ENCODE results near the gene PHKG2.
A peak's percentile ranks its signal among the peaks of the same experiment; 100 is the strongest.

The PHKG2 gene

GRCh38 chr16:30728321-30728720 lies 19.9 kb upstream of the PHKG2 start:
- no peak for DNase-seq (ENCODE audit: low read depth in 2 of 2)

GRCh38 chr16:30728899-30729672 lies 19.1 kb upstream of the PHKG2 start:
- DNase-seq (ENCODE audit: low read depth in 2 of 2), result no peak

GRCh38 chr16:30731411-30731810 lies 16.8 kb upstream of the PHKG2 start:
- DNase-seq (ENCODE audit: low read depth in 2 of 2), result no peak

DNA sequence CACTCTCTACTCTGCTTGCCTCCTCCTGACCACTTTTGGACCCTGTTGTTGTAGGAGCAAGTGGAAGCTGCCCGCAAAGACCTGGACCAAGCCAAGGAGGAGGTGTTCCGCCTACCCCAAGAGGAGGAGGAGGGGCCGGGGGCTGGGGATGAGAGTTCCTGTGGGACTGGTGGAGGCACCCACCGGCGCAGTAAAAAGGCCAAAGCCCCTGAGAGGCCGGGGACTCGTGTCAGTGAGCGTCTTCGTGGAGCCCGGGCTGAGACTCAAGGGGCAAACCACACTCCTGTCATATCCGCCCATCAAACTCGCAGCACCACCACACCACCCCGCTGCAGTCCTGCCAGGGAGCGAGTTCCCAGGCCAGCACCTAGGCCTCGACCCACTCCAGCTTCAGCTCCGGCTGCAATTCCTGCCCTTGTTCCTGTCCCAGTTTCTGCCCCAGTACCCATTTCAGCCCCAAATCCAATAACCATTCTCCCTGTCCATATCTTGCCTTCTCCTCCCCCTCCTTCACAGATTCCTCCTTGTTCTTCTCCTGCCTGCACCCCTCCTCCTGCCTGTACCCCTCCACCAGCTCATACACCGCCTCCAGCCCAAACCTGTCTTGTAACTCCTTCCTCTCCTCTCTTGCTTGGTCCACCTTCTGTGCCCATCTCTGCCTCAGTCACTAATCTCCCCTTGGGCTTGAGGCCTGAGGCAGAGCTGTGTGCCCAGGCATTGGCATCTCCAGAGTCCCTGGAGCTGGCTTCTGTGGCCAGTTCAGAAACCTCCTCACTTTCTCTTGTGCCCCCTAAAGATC lies 11.0 kb upstream of the PHKG2 start:
- no peak for DNase-seq (ENCODE audit: low read depth in 2 of 2)

GRCh38 chr16:30737794-30738648 lies 10.2 kb upstream of the PHKG2 start:
- no peak for DNase-seq (ENCODE audit: low read depth in 2 of 2)

- no peak for DNase-seq (ENCODE audit: low read depth in 2 of 2)
Observed at GRCh38 chr16:30738984-30739951, 9.0 kb upstream of the PHKG2 start.

GRCh38 chr16:30740364-30741251 lies 7.6 kb upstream of the PHKG2 start:
- peak in 1 of 2 donors; percentile 9 for DNase-seq (ENCODE audit: low read depth in 2 of 2)

DNA sequence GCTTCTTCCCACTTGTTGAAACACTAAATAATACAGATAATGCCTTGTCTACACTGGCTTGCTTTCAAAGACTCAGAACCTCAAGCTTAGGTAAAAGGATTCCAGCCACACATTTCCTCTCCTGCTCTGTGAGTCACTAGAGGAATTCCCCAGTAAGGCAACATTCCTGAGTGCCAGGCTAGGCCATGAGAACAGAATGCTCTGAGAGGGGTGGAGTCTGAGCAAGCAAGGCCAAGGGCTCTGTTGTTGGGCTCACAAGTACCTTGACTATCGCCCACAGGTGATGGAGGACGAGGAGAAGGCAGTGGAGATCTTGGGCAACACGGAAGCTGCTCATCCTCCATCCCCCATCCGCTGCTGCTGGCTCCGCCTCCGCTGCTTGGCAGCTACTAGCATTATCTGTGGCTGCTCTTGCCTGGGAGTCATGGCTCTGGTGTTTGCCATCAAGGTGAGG lies 6.7 kb upstream of the PHKG2 start:
- DNase-seq (ENCODE audit: low read depth in 2 of 2), result no peak

DNA sequence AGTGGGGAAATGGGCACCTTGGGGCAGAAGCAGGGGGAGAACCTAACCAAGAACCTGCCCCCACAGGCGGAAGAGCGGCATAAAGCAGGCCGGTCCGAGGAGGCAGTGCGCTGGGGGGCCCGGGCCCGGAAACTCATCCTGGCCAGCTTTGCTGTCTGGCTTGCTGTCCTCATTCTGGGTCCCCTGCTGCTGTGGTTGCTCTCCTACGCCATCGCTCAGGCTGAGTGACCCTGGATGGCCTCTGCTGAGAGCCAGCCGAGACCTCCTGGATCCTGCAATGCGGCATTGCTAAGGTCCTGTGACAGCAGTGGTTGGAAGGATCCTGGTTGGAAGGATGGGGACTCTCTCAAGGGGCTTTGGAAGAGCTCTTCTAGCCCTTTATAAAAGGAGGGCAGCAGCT lies 4.5 kb upstream of the PHKG2 start:
- no peak for DNase-seq (ENCODE audit: low read depth in 2 of 2)

- DNase-seq (ENCODE audit: low read depth in 2 of 2), result no peak
Observed at GRCh38 chr16:30744183-30744582, 4.0 kb upstream of the PHKG2 start.

GRCh38 chr16:30745082-30745481 lies 3.1 kb upstream of the PHKG2 start:
- DNase-seq (ENCODE audit: low read depth in 2 of 2), result no peak

DNA sequence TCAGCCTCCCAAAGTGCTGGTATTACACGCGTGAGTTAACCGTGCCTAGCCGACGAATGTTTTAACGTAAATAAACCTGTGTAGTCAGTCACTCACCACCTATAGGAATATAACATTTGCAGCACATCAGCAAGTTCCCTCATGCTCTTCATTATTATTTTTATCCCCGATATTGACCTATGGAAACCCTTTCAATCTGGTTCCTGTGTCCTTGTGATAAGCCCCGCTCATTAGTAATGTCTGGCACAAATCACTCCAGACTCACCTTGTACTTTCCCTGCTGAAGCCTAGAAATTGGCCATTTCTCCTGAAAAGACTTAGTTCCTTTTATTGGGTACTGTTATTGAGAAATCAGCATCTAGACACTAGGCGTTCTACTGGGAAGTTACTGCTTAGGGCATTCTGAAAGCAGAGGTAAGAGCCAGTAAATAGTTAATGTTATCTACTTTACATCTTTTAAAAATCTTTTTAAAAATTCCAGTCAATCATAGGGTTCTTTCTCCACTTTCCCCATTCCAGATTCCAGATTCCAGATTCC lies 1.5 kb upstream of the PHKG2 start:
- DNase-seq (ENCODE audit: low read depth in 2 of 2), result no peak

- no peak for DNase-seq (ENCODE audit: low read depth in 2 of 2)
Observed at GRCh38 chr16:30747331-30747730, 894 bp upstream of the PHKG2 start.

DNA sequence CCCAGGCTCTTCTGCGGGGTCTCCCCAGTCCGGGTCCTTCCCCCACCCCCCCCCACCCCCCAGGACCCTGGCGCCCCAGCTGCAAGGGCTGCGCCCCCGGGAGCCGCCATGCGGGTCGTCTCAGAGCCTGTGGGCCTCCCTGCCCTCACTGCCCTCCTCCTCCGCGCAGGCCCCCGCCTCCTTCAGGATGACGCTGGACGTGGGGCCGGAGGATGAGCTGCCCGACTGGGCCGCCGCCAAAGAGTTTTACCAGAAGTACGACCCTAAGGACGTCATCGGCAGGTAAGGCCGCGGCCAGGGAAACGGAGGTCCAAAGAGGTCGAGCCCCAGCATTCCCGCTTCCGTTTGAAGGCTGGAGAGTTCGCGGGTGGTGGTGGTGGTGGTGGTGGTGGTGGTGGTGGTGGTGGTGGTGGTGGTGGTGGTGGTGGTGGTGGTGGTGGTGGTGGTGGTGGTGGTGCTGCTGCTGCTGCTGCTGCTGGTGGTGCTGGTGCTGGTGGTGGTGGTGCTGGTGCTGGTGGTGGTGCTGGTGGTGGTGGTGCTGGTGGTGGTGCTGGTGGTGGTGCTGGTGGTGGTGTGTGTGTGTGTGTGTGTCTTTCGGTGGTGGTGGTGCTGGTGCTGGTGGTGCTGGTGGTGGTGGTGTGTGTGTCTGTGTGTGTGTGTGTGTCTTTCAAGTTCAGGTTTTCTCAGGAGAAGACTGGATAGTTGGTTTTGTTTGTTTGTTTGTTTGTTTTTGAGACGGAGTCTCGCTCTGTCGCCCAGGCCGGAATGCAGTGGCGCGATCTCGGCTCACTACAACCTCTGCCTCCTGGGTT lies 615 bp downstream of the PHKG2 start:
- DNase-seq (ENCODE audit: low read depth in 2 of 2), result peak in 1 of 2 donors; percentile 15

DNA sequence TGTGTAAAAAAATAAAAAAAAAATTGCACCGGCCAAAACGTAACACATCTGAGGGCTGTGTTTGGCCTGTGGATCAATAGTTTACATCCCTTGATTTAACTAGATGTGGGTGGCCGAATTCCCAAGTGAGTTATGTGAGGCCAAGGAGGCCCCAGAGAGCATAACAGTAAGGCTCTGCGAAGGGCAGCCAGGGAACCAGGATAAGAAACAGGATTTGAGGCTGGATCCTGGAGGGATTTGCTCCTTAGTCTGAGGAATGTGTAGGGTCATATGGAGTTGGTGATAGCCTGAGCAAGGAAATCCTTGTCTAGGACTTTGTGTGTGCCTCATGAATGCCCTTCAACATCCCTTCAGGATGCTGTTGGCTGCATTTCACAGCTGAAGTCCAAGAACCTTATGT lies 2.0 kb downstream of the PHKG2 start:
- no peak for DNase-seq (ENCODE audit: low read depth in 2 of 2)

DNA sequence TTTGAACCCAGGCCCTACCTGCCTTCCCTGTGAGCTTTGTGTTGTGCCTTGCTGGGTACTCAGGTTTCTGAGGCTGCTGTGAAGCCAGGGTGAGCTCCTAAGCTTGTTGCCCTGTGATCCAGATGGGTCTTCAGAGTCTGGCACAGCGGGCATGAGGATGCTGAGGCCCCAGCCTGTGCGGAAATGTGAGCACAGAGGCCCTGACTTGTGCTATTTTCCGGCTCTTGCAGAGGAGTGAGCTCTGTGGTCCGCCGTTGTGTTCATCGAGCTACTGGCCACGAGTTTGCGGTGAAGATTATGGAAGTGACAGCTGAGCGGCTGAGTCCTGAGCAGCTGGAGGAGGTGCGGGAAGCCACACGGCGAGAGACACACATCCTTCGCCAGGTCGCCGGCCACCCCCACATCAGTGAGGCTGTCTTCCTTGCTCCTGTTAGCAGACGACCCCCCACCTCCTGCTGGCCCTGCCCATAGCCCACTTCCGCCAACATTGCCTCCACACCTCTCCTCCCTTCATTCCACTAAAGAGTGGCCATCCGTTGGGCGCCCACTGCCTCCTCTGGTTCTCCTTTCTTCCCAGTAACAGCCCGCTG lies 2.7 kb downstream of the PHKG2 start:
- DNase-seq (ENCODE audit: low read depth in 2 of 2), result no peak

DNA sequence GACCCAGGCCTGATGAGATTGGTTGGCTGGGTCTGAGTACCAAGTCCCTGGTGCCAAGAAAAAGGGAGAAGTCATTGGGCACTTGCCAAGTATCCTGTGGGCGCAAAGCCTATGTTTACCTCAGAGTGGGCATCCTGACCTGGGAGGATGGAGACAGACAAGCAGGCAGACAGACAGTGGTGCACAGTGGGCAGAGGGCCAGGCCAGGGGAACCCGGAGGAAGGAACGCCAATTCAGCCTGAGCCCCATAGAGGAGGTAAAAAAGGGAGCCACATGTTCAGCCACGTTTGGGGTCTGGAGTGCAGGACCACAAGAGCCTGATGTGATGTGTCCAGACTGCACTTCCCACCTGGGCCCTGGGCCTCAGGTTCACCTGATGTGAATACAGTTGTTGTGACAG lies 5.4 kb downstream of the PHKG2 start:
- DNase-seq (ENCODE audit: low read depth in 2 of 2), result no peak

Measured in stimulated activated CD8-positive, alpha-beta memory T cell treated with anti-CD3 and anti-CD28 coated beads, Interleukin-15, amount 100 ng/mL, for 48 hours (primary cell).